Keratinocyte (primary cell): Measurements from ENCODE around the gene ACSL3. TPM values are rescaled to one million over a fixed set of nuclear protein-coding genes. Genes with fewer than 3 reads are reported as not detected.

Source experiments
- DNase-seq: peaks from one replicate; pipeline ENCODE4 v3.0.0-alpha.2; 2011; ENCODE audit warnings: low read depth, missing footprints, low spot score
- FAIRE-seq: peaks from 2 replicates; lab custom pipeline; 2011; peaks lifted over from hg19 to GRCh38; lab: Jason Lieb, UNC
- H2AFZ ChIP-seq: 2 replicates; pipeline ENCODE4 v1.6.0; 2012; ENCODE audit warnings: low read length, control low read depth, inconsistent platforms; ENCODE audit not compliant: control insufficient read depth
- H3K27ac ChIP-seq: 2 replicates; pipeline ENCODE4 v1.5.1; 2011; ENCODE audit warnings: low read length; ENCODE audit not compliant: control insufficient read depth, insufficient read depth
- H3K27me3 ChIP-seq: 3 replicates; pipeline ENCODE4 v1.6.0; 2011; ENCODE audit warnings: low read length; ENCODE audit not compliant: control insufficient read depth, insufficient read depth; ENCODE audit errors: extremely low read depth
- H3K36me3 ChIP-seq, 2 experiments: 2 replicates in 1 of 2; 3 replicates in 1 of 2; pipeline ENCODE4 v1.5.1; 2011; ENCODE audit warnings: low read length in 2 of 2, mild to moderate bottlenecking in 1 of 2; ENCODE audit not compliant: control insufficient read depth in 2 of 2, insufficient read depth in 2 of 2; ENCODE audit errors: extremely low read depth in 1 of 2
- H3K4me1 ChIP-seq: 3 replicates; pipeline ENCODE4 v1.5.1; 2011; ENCODE audit warnings: low read length; ENCODE audit not compliant: control insufficient read depth, insufficient read depth; ENCODE audit errors: extremely low read depth
- H3K4me2 ChIP-seq: 3 replicates; pipeline ENCODE4 v1.6.0; 2011; ENCODE audit warnings: low read depth, low read length; ENCODE audit not compliant: control insufficient read depth, insufficient read depth; ENCODE audit errors: extremely low read depth
- H3K4me3 ChIP-seq, 3 experiments: fragments of 200-600 bp in 1 of 3; sonication (generic) in 1 of 3; 2 replicates in 2 of 3; 3 replicates in 1 of 3; pipeline ENCODE4 v1.5.1; 2011 to 2016; ENCODE audit warnings: low read length in 3 of 3, mild to moderate bottlenecking in 3 of 3, control low read depth in 2 of 3, inconsistent platforms in 1 of 3, low read depth in 1 of 3, mixed read lengths in 1 of 3, mixed run types in 1 of 3, moderate library complexity in 1 of 3; ENCODE audit not compliant: control insufficient read depth in 2 of 3, insufficient read depth in 2 of 3; ENCODE audit errors: extremely low read depth in 1 of 3
- H3K79me2 ChIP-seq: 2 replicates; pipeline ENCODE4 v1.6.0; 2012; ENCODE audit warnings: low read length; ENCODE audit not compliant: control insufficient read depth, insufficient read depth
- H3K9ac ChIP-seq: 3 replicates; pipeline ENCODE4 v1.6.0; 2011; ENCODE audit warnings: low read length; ENCODE audit not compliant: control insufficient read depth, insufficient read depth; ENCODE audit errors: extremely low read depth
- H3K9me1 ChIP-seq: 3 replicates; pipeline ENCODE4 v1.6.0; 2011; ENCODE audit warnings: low read length; ENCODE audit not compliant: control insufficient read depth, insufficient read depth; ENCODE audit errors: extremely low read depth
- H3K9me3 ChIP-seq: 2 replicates; pipeline ENCODE4 v1.5.1; 2012; ENCODE audit warnings: low read depth, low read length; ENCODE audit not compliant: control insufficient read depth
- H4K20me1 ChIP-seq: 3 replicates; pipeline ENCODE4 v1.6.0; 2011; ENCODE audit warnings: low read length; ENCODE audit not compliant: control insufficient read depth, insufficient read depth; ENCODE audit errors: extremely low read depth
- CTCF ChIP-seq, 3 experiments: IDR thresholded peaks in 1 of 3; conservative IDR thresholded peaks in 1 of 3; optimal IDR thresholded peaks in 1 of 3; 2 replicates in 2 of 3; 3 replicates in 1 of 3; pipeline versions ENCODE3 to v1.5.1; 2011; ENCODE audit warnings: low read length in 3 of 3, mild to moderate bottlenecking in 3 of 3, moderate library complexity in 2 of 3, control low read depth in 1 of 3, inconsistent platforms in 1 of 3; ENCODE audit not compliant: insufficient read depth in 2 of 3; ENCODE audit errors: extremely low read depth in 1 of 3
- EZH2 ChIP-seq: IDR thresholded peaks from one replicate; pipeline ENCODE4 v1.6.1; 2012; ENCODE audit warnings: inconsistent platforms, mild to moderate bottlenecking, low read length, moderate library complexity
- dilution Hi-C: fragments of 300-500 bp; cut with MboI; formaldehyde crosslinking; loops from one replicate; pipeline ENCODE4 v1.7.0; 2020; ENCODE audit warnings: low sequenced_read_pairs; ENCODE audit not compliant: extremely low pct_ligation_motif_present
- polyA plus RNA-seq, 5 experiments: library from polyadenylated mRNA; depleted of rRNA in 3 of 5; stranded (reverse) in 3 of 5; stranded (forward) in 1 of 5; unstranded in 1 of 5; fragments of >200 nt; gene quantifications; 1 replicate in 1 of 5; 2 replicates in 3 of 5; 3 replicates in 1 of 5; pipeline versions ENCODE4 v1.2.1 to v1.2.3, GENCODE V29; 2011 to 2012; ENCODE audit warnings: missing spikeins in 2 of 5, low read depth in 1 of 5, low replicate concordance in 1 of 5

The ACSL3 gene
- polyA plus RNA-seq, 1 donor (not counting 4 experiments of a cell fraction or from before 2014, with no cell fraction given) = 197 TPM

GRCh38 chr2:222969491-222969890, 108.7 kb downstream of the ACSL3 start:
- no peak overlapping the region for H2AFZ ChIP-seq
- no peaks in the 10 kb centered on the region for H3K27me3 ChIP-seq
- H4K20me1 ChIP-seq = no peaks in the 10 kb centered on the region
- DNase-seq = no peak
- H3K4me1 ChIP-seq = peaks cover 13% of the 10 kb centered on the region
- no peaks in the 10 kb centered on the region for H3K9me3 ChIP-seq
- no peak for FAIRE-seq
- no peak for TF ChIP-seq EZH2
- TF ChIP-seq CTCF (optimal IDR thresholded peaks at IDR 0.05 in 1 of 3, IDR thresholded peaks at IDR 0.05 in 1 of 3, conservative IDR thresholded peaks at IDR 0.05 in 1 of 3; ENCODE audit: extremely low read depth in 1 of 3, insufficient read depth in 2 of 3, low read length in 3 of 3) = no peak
- no peak overlapping the region for H3K9ac ChIP-seq
- H3K27ac ChIP-seq = no peak overlapping the region
- dilution Hi-C loops = no loop called here
- no peak overlapping the region for H3K4me3 ChIP-seq
- no peaks in the 10 kb centered on the region for H3K79me2 ChIP-seq
- no peaks in the 10 kb centered on the region for H3K36me3 ChIP-seq
- no peak overlapping the region for H3K4me2 ChIP-seq
- no peaks in the 10 kb centered on the region for H3K9me1 ChIP-seq

- Histone ChIP-seq H2AFZ (no peak overlapping the region), H3K4me3 (no peak overlapping the region), H3K4me2 (no peak overlapping the region), H4K20me1 (no peaks in the 10 kb centered on the region), H3K9me1 (no peaks in the 10 kb centered on the region), H3K9me3 (no peaks in the 10 kb centered on the region), H3K4me1 (peaks cover 13% of the 10 kb centered on the region), H3K79me2 (no peaks in the 10 kb centered on the region), H3K9ac (no peak overlapping the region), H3K27ac (no peak overlapping the region), H3K27me3 (no peaks in the 10 kb centered on the region), H3K36me3 (no peaks in the 10 kb centered on the region)
- FAIRE-seq (no peak), DNase-seq (no peak)
- dilution Hi-C loops = no loop called here
- TF ChIP-seq CTCF (optimal IDR thresholded peaks at IDR 0.05 in 1 of 3, IDR thresholded peaks at IDR 0.05 in 1 of 3, conservative IDR thresholded peaks at IDR 0.05 in 1 of 3; ENCODE audit: extremely low read depth in 1 of 3, insufficient read depth in 2 of 3, low read length in 3 of 3) (no peak), EZH2 (no peak)
Observed at GRCh38 chr2:222972420-222972819, 111.6 kb downstream of the ACSL3 start.
